ENCODE results near the gene MADCAM1.

DNA sequence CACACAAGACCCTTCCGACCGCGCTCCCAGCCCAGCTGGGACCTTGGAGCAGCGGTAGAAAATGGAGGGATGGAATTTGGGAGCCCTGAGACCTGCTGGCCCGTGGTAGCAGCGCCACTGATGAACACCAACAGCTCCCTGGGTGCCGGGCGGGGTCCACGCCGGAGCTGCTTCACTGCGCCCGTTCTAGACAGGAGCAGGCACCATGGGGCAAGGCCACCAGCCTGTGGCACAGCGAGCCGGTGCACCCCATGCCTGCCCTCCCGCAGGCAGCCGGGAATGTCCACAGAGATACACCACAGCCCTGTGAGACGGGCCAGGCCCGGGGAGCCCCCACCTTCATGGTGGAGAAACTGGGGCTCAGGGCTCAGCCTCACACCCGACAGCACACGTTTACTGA lies 25.6 kb upstream of the MADCAM1 start:
- TF ChIP-seq, protein P1, sequence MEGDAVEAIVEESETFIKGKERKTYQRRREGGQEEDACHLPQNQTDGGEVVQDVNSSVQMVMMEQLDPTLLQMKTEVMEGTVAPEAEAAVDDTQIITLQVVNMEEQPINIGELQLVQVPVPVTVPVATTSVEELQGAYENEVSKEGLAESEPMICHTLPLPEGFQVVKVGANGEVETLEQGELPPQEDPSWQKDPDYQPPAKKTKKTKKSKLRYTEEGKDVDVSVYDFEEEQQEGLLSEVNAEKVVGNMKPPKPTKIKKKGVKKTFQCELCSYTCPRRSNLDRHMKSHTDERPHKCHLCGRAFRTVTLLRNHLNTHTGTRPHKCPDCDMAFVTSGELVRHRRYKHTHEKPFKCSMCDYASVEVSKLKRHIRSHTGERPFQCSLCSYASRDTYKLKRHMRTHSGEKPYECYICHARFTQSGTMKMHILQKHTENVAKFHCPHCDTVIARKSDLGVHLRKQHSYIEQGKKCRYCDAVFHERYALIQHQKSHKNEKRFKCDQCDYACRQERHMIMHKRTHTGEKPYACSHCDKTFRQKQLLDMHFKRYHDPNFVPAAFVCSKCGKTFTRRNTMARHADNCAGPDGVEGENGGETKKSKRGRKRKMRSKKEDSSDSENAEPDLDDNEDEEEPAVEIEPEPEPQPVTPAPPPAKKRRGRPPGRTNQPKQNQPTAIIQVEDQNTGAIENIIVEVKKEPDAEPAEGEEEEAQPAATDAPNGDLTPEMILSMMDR (IDR thresholded peaks at IDR 0.05; ENCODE audit: control extremely low read depth in 1 of 3, insufficient read depth in 1 of 3, low read depth in 1 of 3, low read length in 3 of 3), result no peak
- TF ChIP-seq SP2 (IDR thresholded peaks at IDR 0.05; ENCODE audit: low read length) (no peak), CBX8 (IDR thresholded peaks at IDR 0.05; ENCODE audit: borderline replicate concordance, low read depth, low read length) (no peak), YY1 (IDR thresholded peaks at IDR 0.05; ENCODE audit: low read depth, low read length) (no peak), BRCA1 (IDR thresholded peaks at IDR 0.05; ENCODE audit: low read depth, low read length) (no peak), GABPA (IDR thresholded peaks at IDR 0.05; ENCODE audit: borderline replicate concordance, insufficient read depth, low read length) (no peak), POLR2AphosphoS5 (IDR thresholded peaks at IDR 0.05; ENCODE audit: low read depth, low read length) (no peak), FOSL1 (IDR thresholded peaks at IDR 0.05; ENCODE audit: insufficient read depth, low read depth, low read length) (no peak)
- TF ChIP-seq, protein P2, sequence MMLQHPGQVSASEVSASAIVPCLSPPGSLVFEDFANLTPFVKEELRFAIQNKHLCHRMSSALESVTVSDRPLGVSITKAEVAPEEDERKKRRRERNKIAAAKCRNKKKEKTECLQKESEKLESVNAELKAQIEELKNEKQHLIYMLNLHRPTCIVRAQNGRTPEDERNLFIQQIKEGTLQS (IDR thresholded peaks at IDR 0.05; ENCODE audit: insufficient read depth, low read depth, low read length), result no peak
